IgD-negative memory B cell (primary cell): ENCODE results near the gene SLC38A1. TPM values are rescaled to one million over a fixed set of nuclear protein-coding genes. Genes with fewer than 3 reads are reported as not detected.
"Not testable (repeated sequence)": the region's sequence is repeated elsewhere in the genome, so short reads cannot be mapped to it uniquely, and the experiment has no call there.

ENCODE experiments used
- H3K27ac Mint-ChIP-seq, 3 donors: one replicate each; pipeline ENCODE4 v1.8.0; 2020 to 2022; ENCODE audit warnings: mild to moderate bottlenecking in 3 of 3, mixed read lengths in 3 of 3, moderate library complexity in 1 of 3
- H3K27me3 Mint-ChIP-seq: one replicate; pipeline ENCODE4 v1.8.0; 2021; ENCODE audit warnings: mixed read lengths
- H3K36me3 Mint-ChIP-seq: one replicate; pipeline ENCODE4 v1.8.0; 2020; ENCODE audit warnings: mild to moderate bottlenecking, mixed read lengths
- H3K4me1 Mint-ChIP-seq, 3 donors: one replicate each; pipeline ENCODE4 v1.8.0; 2020 to 2022; ENCODE audit warnings: mixed read lengths in 3 of 3, mild to moderate bottlenecking in 1 of 3
- H3K4me3 Mint-ChIP-seq, 4 donors: one replicate each; pipeline ENCODE4 v1.8.0; 2020 to 2022; ENCODE audit warnings: mild to moderate bottlenecking in 4 of 4, mixed read lengths in 4 of 4, moderate library complexity in 3 of 4
- H3K9me3 Mint-ChIP-seq, 3 donors: one replicate each; pipeline ENCODE4 v1.8.0; 2020 to 2021; ENCODE audit warnings: mixed read lengths in 3 of 3, mild to moderate bottlenecking in 1 of 3
- polyA plus RNA-seq: library from polyadenylated mRNA; unstranded; fragments of 300-500 nt; fragmentation: Illumina TruSeq; gene quantifications from one replicate; pipeline ENCODE4 v1.2.3, GENCODE V29; 2021

SLC38A1 gene
- 134 TPM for polyA plus RNA-seq

GRCh38 chr12:46268583-46269428 is at the start of gene SLC38A1:
Gene SLC38A1, minus strand, starts transcription at chr12:46269043. Its CDS starts 29,243 bp downstream, at chr12:46239800.
- Mint-ChIP-seq H3K36me3 (no peaks in the 10 kb centered on the region), H3K4me3 (no peak within 1 kb of the TSS), H3K27ac (peak within 1 kb of the TSS in 1 of 3 donors; percentile 96), H3K4me1 (peaks cover 13 to 19% (median 18%) of the 10 kb centered on the region in 3 donors), H3K27me3 (no peaks in the 10 kb centered on the region), H3K9me3 (peaks cover 0 to 1% (median 0%) of the 10 kb centered on the region in 3 donors)

- no peaks in the 10 kb centered on the region for H3K4me1 Mint-ChIP-seq
- no peak overlapping the region for H3K4me3 Mint-ChIP-seq
- H3K36me3 Mint-ChIP-seq = no peaks in the 10 kb centered on the region
- H3K9me3 Mint-ChIP-seq = peaks cover 0 to 7% (median 7%) of the 10 kb centered on the region in 3 donors
- peaks cover 4% of the 10 kb centered on the region for H3K27me3 Mint-ChIP-seq
- H3K27ac Mint-ChIP-seq = no peak overlapping the region
These were observed 49.2 kb upstream of the SLC38A1 start for GRCh38 chr12:46318037-46318436.

- Mint-ChIP-seq H3K4me3 (no peak overlapping the region), H3K9me3 (peaks cover 2 to 8% (median 5%) of the 10 kb centered on the region in 3 donors), H3K36me3 (no peaks in the 10 kb centered on the region), H3K27me3 (peaks cover 1% of the 10 kb centered on the region), H3K27ac (no peak overlapping the region), H3K4me1 (peaks cover 0 to 14% (median 3%) of the 10 kb centered on the region in 3 donors)
These were observed 35.2 kb upstream of the SLC38A1 start for GRCh38 chr12:46304070-46304469.

- no peaks in the 10 kb centered on the region for H3K27me3 Mint-ChIP-seq
- H3K36me3 Mint-ChIP-seq = no peaks in the 10 kb centered on the region
- no peak overlapping the region for H3K27ac Mint-ChIP-seq
- H3K9me3 Mint-ChIP-seq = peaks cover 2 to 6% (median 5%) of the 10 kb centered on the region in 3 donors
- H3K4me1 Mint-ChIP-seq = peaks cover 0 to 17% (median 8%) of the 10 kb centered on the region in 3 donors
- no peak overlapping the region for H3K4me3 Mint-ChIP-seq
These were observed 34.3 kb upstream of the SLC38A1 start for GRCh38 chr12:46303039-46303666.

GRCh38 chr12:46300910-46301309 is 32.1 kb upstream of the SLC38A1 start:
- Mint-ChIP-seq H3K9me3 (peaks cover 0 to 2% (median 0%) of the 10 kb centered on the region in 3 donors), H3K4me3 (no peak overlapping the region), H3K27ac (no peak overlapping the region), H3K36me3 (no peaks in the 10 kb centered on the region), H3K4me1 (peaks cover 0 to 18% (median 8%) of the 10 kb centered on the region in 3 donors), H3K27me3 (peaks cover 2% of the 10 kb centered on the region)

- peaks cover 0 to 18% (median 8%) of the 10 kb centered on the region in 3 donors for H3K4me1 Mint-ChIP-seq
- H3K27me3 Mint-ChIP-seq = peaks cover 2% of the 10 kb centered on the region
- no peak overlapping the region for H3K4me3 Mint-ChIP-seq
- no peaks in the 10 kb centered on the region for H3K36me3 Mint-ChIP-seq
- H3K27ac Mint-ChIP-seq = no peak overlapping the region
- no peaks in the 10 kb centered on the region for H3K9me3 Mint-ChIP-seq
These were observed 31.0 kb upstream of the SLC38A1 start for GRCh38 chr12:46299851-46300250.

GRCh38 chr12:46298261-46298660 is 29.4 kb upstream of the SLC38A1 start:
- Mint-ChIP-seq H3K9me3 (no peaks in the 10 kb centered on the region), H3K36me3 (no peaks in the 10 kb centered on the region), H3K4me3 (no peak overlapping the region), H3K4me1 (peaks cover 0 to 18% (median 8%) of the 10 kb centered on the region in 3 donors), H3K27ac (no peak overlapping the region), H3K27me3 (peaks cover 2% of the 10 kb centered on the region)

- Mint-ChIP-seq H3K27ac (no peak overlapping the region), H3K4me1 (peaks cover 0 to 16% (median 8%) of the 10 kb centered on the region in 3 donors), H3K27me3 (peaks cover 2% of the 10 kb centered on the region), H3K4me3 (no peak overlapping the region), H3K9me3 (peaks cover 0 to 7% (median 6%) of the 10 kb centered on the region in 3 donors), H3K36me3 (no peaks in the 10 kb centered on the region)
These were observed 28.0 kb upstream of the SLC38A1 start for GRCh38 chr12:46296822-46297221.

- Mint-ChIP-seq H3K4me1 (peaks cover 0 to 2% (median 0%) of the 10 kb centered on the region in 3 donors), H3K27ac (no peak overlapping the region), H3K4me3 (no peak overlapping the region), H3K9me3 (peaks cover 0 to 21% (median 18%) of the 10 kb centered on the region in 3 donors), H3K27me3 (peaks cover 2% of the 10 kb centered on the region), H3K36me3 (peaks cover 3% of the 10 kb centered on the region)
These were observed 24.0 kb upstream of the SLC38A1 start for GRCh38 chr12:46292754-46293402.

- H3K27me3 Mint-ChIP-seq, H3K4me1 Mint-ChIP-seq, H3K4me3 Mint-ChIP-seq, H3K36me3 Mint-ChIP-seq, H3K27ac Mint-ChIP-seq: not testable (repeated sequence)
- peaks cover 1 to 21% (median 18%) of the 10 kb centered on the region in 3 donors for H3K9me3 Mint-ChIP-seq
These were observed 23.1 kb upstream of the SLC38A1 start for GRCh38 chr12:46291953-46292352.

- H3K4me1 Mint-ChIP-seq, H3K27ac Mint-ChIP-seq, H3K4me3 Mint-ChIP-seq, H3K27me3 Mint-ChIP-seq, H3K36me3 Mint-ChIP-seq: not testable (repeated sequence)
- peaks cover 13 to 32% (median 31%) of the 10 kb centered on the region in 3 donors for H3K9me3 Mint-ChIP-seq
These were observed 16.3 kb upstream of the SLC38A1 start for GRCh38 chr12:46285177-46285576.

GRCh38 chr12:46282829-46283228 is 14.0 kb upstream of the SLC38A1 start:
- Mint-ChIP-seq H3K9me3 (peaks cover 13 to 28% (median 22%) of the 10 kb centered on the region in 3 donors), H3K36me3 (peaks cover 1% of the 10 kb centered on the region), H3K27me3 (no peaks in the 10 kb centered on the region), H3K4me3 (no peak overlapping the region), H3K27ac (no peak overlapping the region), H3K4me1 (peaks cover 0 to 4% (median 0%) of the 10 kb centered on the region in 3 donors)

GRCh38 chr12:46276756-46277155 is 7.9 kb upstream of the SLC38A1 start:
- H3K4me1 Mint-ChIP-seq = peaks cover 3 to 4% (median 3%) of the 10 kb centered on the region in 3 donors
- H3K27ac Mint-ChIP-seq = no peak overlapping the region
- peaks cover 1% of the 10 kb centered on the region for H3K36me3 Mint-ChIP-seq
- H3K27me3 Mint-ChIP-seq = no peaks in the 10 kb centered on the region
- H3K4me3 Mint-ChIP-seq = no peak overlapping the region
- no peaks in the 10 kb centered on the region for H3K9me3 Mint-ChIP-seq

- H3K4me3 Mint-ChIP-seq = no peak overlapping the region
- peaks cover 0 to 1% (median 0%) of the 10 kb centered on the region in 3 donors for H3K9me3 Mint-ChIP-seq
- peak overlapping the region in 1 of 3 donors; percentile 41 for H3K27ac Mint-ChIP-seq
- H3K36me3 Mint-ChIP-seq = no peaks in the 10 kb centered on the region
- no peaks in the 10 kb centered on the region for H3K27me3 Mint-ChIP-seq
- peaks cover 9 to 16% (median 14%) of the 10 kb centered on the region in 3 donors for H3K4me1 Mint-ChIP-seq
These were observed 3.0 kb upstream of the SLC38A1 start for GRCh38 chr12:46271863-46272262.
